ENCODE results near the gene HELZ. TPM values are rescaled to one million over a fixed set of nuclear protein-coding genes. Genes with fewer than 3 reads are reported as not detected.

Gene HELZ
- polyA plus RNA-seq, 3 donors from 2014 or later: 41.4 to 121 (median 44.2) TPM

DNA sequence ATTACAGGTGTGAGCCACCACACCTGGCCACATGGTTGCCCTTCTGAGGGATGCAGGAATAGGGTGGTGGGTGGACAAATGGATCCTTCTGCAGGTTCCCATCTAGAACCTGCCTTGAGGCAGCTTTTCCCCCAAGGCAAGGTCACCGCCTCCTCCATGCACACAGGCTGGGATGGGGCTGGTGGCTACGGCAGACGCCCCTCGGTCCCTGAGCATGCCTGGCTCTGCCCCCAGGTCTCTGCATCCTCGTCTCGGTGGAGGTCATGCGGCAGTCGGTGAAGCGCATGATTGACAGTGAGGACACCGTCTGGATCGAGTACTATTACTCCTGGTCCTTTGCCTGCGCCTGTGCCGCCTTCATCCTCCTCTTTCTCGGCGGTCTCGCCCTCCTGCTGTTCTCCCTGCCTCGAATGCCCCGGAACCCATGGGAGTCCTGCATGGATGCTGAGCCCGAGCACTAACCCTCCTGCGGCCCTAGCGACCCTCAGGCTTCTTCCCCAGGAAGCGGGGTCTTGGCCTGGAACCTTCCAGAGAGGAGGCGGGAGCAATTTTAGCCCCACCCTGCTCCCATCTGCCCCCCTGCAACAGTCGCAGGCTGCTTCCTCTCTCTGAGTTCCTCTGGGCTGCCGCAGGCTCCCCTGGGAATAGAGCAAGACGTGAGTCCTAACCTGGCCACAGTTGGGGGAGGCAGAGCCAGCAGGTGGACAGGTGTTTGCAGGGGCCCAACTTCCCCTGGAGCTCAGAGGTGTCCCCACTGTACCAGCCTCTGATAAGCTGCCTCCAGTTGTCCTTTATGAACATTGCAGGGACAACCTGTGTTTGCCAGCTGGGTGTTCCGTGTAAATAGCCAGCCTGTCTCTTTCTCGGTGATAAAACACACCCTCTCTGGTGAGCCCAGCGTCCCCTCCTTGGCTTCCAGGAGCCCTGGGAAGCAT lies 188.9 kb downstream of the HELZ start:
- Mint-ChIP-seq H3K36me3 (peaks cover 5 to 12% (median 11%) of the 10 kb centered on the region in 3 donors), H3K27ac (no peak overlapping the region), H3K9me3 (no peaks in the 10 kb centered on the region), H3K4me1 (no peaks in the 10 kb centered on the region), H3K27me3 (ENCODE audit: low read depth in 3 of 3) (peaks cover 0 to 2% (median 2%) of the 10 kb centered on the region in 3 donors), H3K4me3 (no peak overlapping the region)
- DNase-seq: no peak

DNA sequence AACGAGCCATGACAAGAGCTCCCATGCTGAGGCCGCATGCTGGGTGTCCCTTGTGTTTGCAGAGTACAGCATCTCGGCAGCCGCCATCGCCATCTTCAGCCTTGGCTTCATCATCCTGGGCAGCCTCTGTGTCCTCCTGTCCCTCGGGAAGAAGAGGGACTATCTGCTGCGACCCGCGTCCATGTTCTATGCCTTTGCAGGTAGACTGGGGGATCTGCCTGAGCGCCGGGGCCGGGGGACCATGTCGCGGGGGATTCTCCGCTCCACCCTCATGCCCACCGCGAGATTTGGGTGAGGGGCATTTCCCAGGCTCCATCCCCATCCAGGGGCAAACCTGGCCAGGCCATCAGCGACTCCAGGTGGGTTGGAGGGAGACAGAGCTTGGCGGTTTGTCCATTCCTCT lies 190.0 kb downstream of the HELZ start:
- no peaks in the 10 kb centered on the region for H3K9me3 Mint-ChIP-seq
- no peaks in the 10 kb centered on the region for H3K4me1 Mint-ChIP-seq
- DNase-seq: no peak
- peaks cover 4 to 7% (median 5%) of the 10 kb centered on the region in 3 donors for H3K36me3 Mint-ChIP-seq
- H3K27ac Mint-ChIP-seq: no peak overlapping the region
- H3K4me3 Mint-ChIP-seq: no peak overlapping the region
- H3K27me3 Mint-ChIP-seq (ENCODE audit: low read depth in 3 of 3): peaks cover 0 to 2% (median 0%) of the 10 kb centered on the region in 3 donors

DNA sequence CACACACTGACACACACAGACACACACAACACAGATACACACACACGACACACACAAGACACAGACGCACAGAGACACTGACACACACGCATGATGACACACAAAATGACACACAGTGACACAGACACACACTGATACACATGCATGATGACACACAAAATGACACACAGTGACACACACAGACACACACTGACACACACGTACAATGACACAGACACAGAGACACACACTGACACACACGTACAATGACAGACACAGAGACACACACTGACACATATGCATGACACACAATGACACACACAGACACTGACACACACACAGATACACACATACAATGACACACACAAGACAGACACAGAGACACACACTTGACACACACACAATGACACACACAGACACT lies 190.4 kb downstream of the HELZ start:
- Mint-ChIP-seq H3K27ac (no peak overlapping the region), H3K4me1 (no peaks in the 10 kb centered on the region), H3K27me3 (ENCODE audit: low read depth in 3 of 3) (peaks cover 0 to 2% (median 0%) of the 10 kb centered on the region in 3 donors), H3K9me3 (peaks cover 0 to 2% (median 0%) of the 10 kb centered on the region in 6 donors), H3K36me3 (peaks cover 6 to 8% (median 7%) of the 10 kb centered on the region in 3 donors), H3K4me3 (no peak overlapping the region)
- DNase-seq: no peak

DNA sequence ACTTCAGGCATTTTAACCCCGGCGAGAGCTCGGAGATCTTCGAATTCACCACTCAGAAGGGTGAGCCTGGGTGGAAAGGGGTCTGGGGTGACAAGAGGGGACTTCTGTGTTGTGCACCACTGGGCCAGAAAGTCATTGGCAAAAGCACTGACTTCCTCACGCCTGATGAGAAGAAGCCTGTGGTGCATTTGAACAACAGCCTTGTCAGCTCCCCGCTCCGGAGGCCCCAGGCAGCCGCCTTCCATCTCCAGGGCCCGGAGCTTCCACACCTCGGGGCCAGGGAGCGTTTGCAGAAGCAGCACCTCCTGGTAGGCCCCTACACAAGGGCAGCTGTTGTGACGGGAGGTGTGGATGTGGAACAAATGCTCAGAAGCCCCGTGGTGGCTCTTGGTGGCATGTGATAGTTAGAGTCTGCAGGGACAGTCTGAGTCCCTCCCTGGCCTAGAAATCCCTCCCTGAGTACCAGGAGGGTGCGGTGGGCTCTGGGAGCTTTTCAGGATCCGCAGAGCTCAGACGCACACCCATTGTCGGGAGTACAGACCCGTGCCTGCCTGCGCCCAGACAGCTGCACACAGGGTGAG lies 190.9 kb downstream of the HELZ start:
- Mint-ChIP-seq H3K27me3 (ENCODE audit: low read depth in 3 of 3) (peaks cover 0 to 2% (median 0%) of the 10 kb centered on the region in 3 donors), H3K36me3 (peaks cover 9 to 10% (median 9%) of the 10 kb centered on the region in 3 donors), H3K27ac (no peak overlapping the region), H3K4me1 (no peaks in the 10 kb centered on the region), H3K9me3 (peaks cover 0 to 7% (median 1%) of the 10 kb centered on the region in 6 donors), H3K4me3 (no peak overlapping the region)
- DNase-seq: no peak

DNA sequence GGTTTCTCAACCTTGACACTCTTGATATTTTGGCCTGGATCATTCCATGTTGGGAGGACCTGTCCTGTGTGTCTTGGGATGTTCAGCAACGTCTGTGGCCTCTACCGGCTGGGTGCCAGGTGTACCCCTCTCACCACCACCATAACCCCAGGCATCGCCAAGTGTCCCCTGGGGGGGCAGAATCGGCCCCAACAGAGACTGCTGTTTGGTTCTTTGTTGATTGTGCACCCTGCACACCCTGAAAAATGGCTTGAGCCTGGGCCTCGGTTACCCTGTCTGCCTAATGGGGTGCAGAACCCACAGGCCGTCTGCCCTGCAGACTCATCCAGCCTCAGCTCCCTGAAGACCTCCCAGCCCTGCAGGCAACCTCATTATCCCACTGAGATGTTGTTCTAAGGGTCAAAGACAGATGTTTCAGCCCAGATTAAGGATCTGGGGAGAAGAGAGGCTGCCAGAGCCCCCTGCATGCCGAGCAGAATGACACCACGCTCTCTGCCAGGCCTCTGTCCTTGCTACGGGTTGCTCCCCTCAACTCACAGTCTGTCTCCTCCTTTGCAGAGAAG lies 191.5 kb downstream of the HELZ start:
- Mint-ChIP-seq H3K9me3 (peaks cover 5 to 12% (median 6%) of the 10 kb centered on the region in 6 donors), H3K36me3 (peaks cover 13 to 15% (median 15%) of the 10 kb centered on the region in 3 donors), H3K4me1 (no peaks in the 10 kb centered on the region), H3K27ac (no peak overlapping the region), H3K27me3 (ENCODE audit: low read depth in 3 of 3) (peaks cover 0 to 4% (median 0%) of the 10 kb centered on the region in 3 donors), H3K4me3 (no peak overlapping the region)
- DNase-seq: no peak

DNA sequence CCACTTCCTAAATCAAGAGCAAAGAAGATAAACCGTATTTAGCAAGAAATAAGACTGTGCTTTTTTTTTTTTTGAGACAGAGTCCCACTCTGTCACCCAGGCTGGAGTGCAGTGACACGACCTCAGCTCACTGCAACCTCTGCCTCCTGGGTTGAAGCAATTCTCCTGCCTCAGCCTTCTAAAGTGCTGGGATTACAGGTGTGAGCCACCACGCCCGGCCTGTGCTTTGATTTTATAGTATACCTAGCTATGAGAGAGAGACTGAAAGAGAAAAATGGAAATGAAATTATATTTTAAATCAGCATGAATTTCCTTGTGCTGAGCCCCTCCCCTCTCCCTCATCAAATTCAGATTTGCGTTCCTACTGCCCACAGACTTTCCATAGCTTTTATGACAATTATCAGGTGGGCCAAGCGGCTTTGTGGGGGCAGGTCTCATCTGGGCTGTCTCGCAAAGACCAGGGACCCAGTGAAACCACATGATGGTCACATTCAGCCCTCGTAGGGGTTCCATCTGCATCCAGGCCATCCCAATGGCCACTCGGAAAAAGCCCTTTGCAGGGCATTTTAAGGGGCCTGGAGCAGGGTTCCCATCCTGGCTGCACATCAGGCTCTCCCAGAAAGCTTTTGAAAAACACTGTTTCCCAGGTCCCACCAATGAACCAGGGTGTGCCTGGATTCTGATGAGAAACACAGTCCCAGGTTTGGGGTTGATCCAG lies 192.1 kb downstream of the HELZ start:
- no peak overlapping the region for H3K4me3 Mint-ChIP-seq
- H3K4me1 Mint-ChIP-seq: no peaks in the 10 kb centered on the region
- H3K27ac Mint-ChIP-seq: no peak overlapping the region
- peaks cover 11 to 20% (median 19%) of the 10 kb centered on the region in 3 donors for H3K36me3 Mint-ChIP-seq
- DNase-seq: no peak
- H3K27me3 Mint-ChIP-seq (ENCODE audit: low read depth in 3 of 3): peaks cover 0 to 4% (median 2%) of the 10 kb centered on the region in 3 donors
- peaks cover 10 to 19% (median 11%) of the 10 kb centered on the region in 6 donors for H3K9me3 Mint-ChIP-seq

DNA sequence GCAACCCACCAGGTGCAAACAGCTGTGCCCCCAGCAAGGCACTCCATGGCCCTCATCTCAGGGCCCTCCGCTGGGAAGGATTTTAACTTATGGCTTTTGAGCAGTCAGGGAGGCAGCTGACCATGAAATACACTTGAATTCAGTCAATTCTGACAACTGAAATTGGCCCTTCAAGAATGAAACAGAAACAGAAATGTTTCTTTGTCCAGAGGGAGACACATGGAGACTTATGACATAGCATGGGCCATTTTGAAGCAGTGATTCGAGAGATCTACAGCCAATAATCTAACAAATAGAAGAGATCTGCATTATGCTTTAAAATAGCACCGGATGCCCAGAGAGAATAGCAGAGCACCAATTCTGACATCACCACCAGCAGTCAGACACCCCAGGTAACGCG lies 193.2 kb downstream of the HELZ start:
- H3K36me3 Mint-ChIP-seq: peaks cover 9 to 26% (median 21%) of the 10 kb centered on the region in 3 donors
- no peaks in the 10 kb centered on the region for H3K4me1 Mint-ChIP-seq
- peaks cover 0 to 4% (median 4%) of the 10 kb centered on the region in 3 donors for H3K27me3 Mint-ChIP-seq (ENCODE audit: low read depth in 3 of 3)
- no peak overlapping the region for H3K4me3 Mint-ChIP-seq
- H3K27ac Mint-ChIP-seq: no peak overlapping the region
- DNase-seq: no peak
- H3K9me3 Mint-ChIP-seq: peaks cover 13 to 27% (median 17%) of the 10 kb centered on the region in 6 donors

DNA sequence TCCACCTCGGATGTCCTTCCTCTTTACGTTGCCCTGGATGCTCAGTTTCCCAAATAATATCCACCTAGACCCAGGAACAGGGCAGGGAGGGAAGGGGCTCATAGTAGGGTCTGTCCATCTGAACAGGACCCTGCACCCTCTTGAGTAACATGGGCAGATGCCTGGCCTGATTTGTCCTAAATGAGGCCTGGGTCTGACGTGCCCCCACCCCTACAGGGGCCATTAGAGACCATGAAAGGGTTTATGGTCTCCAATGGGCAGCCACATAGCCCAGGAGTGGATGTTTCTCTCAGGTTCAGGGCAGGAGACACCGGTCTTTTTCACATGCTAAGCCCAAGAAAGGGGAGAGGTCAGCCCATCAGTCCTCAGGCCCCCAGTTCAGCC lies 193.8 kb downstream of the HELZ start:
- Mint-ChIP-seq H3K36me3 (peaks cover 9 to 26% (median 21%) of the 10 kb centered on the region in 3 donors), H3K27ac (no peak overlapping the region), H3K4me1 (no peaks in the 10 kb centered on the region), H3K4me3 (no peak overlapping the region), H3K9me3 (peaks cover 13 to 27% (median 17%) of the 10 kb centered on the region in 6 donors), H3K27me3 (ENCODE audit: low read depth in 3 of 3) (peaks cover 0 to 5% (median 4%) of the 10 kb centered on the region in 3 donors)
- no peak for DNase-seq

DNA sequence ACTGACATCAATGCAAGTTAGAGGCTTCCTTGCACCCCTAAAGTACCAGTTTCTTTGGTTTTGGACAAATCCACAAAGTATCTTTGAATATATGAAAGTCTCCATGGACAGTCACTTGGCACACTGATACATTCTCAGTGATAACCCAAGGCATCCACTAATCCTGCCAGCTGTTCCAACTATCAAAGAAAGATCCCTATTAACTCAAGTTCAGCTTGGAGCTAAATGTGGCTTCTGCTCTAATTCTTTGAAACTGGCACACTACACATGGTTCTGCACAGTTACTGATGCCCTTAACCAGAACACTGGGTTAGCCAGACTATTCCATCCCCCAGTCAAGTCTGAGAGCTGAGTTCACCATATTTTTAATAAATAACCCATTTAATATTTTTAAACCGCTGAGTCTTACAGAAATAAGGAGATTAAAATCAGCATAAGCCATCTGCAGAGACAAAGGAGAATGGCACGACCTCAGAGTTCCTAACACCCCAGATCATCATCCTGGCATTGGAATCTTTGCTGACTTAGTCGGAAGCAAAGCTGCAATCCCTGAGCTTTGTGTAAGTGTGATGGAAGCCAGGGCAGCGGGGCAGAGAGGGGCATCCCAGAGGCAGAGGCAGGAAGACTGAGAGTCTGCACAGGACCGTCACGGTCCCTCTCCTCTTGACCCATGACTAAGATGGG lies 194.4 kb downstream of the HELZ start:
- Mint-ChIP-seq H3K27ac (no peak overlapping the region), H3K4me3 (no peak overlapping the region), H3K36me3 (peaks cover 9 to 26% (median 21%) of the 10 kb centered on the region in 3 donors), H3K4me1 (no peaks in the 10 kb centered on the region), H3K27me3 (ENCODE audit: low read depth in 3 of 3) (peaks cover 0 to 5% (median 4%) of the 10 kb centered on the region in 3 donors), H3K9me3 (peaks cover 13 to 27% (median 17%) of the 10 kb centered on the region in 6 donors)
- no peak for DNase-seq

DNA sequence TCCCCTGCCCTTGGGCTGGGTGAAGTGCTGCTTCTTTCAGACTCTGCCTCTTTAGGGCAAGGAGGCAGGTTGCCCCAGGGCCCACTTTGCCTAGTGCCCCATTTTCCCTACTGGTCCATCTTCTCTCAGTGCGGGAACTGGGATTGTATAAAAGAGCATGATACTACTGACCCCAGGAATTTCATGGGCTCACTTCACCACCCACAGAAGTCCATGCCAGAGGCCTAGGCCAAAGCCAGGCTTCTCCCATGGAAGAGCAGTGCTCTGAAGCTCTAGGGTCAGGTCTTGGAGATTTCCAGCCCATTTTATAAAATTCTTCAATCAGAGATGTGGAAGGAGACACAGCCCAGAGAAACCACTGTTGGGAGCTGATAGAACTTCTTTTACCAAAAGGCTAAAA lies 194.9 kb downstream of the HELZ start:
- H3K4me3 Mint-ChIP-seq: no peak overlapping the region
- H3K27me3 Mint-ChIP-seq (ENCODE audit: low read depth in 3 of 3): peaks cover 0 to 5% (median 4%) of the 10 kb centered on the region in 3 donors
- H3K9me3 Mint-ChIP-seq: peaks cover 13 to 27% (median 17%) of the 10 kb centered on the region in 6 donors
- no peaks in the 10 kb centered on the region for H3K4me1 Mint-ChIP-seq
- no peak for DNase-seq
- peaks cover 9 to 26% (median 21%) of the 10 kb centered on the region in 3 donors for H3K36me3 Mint-ChIP-seq
- no peak overlapping the region for H3K27ac Mint-ChIP-seq

DNA sequence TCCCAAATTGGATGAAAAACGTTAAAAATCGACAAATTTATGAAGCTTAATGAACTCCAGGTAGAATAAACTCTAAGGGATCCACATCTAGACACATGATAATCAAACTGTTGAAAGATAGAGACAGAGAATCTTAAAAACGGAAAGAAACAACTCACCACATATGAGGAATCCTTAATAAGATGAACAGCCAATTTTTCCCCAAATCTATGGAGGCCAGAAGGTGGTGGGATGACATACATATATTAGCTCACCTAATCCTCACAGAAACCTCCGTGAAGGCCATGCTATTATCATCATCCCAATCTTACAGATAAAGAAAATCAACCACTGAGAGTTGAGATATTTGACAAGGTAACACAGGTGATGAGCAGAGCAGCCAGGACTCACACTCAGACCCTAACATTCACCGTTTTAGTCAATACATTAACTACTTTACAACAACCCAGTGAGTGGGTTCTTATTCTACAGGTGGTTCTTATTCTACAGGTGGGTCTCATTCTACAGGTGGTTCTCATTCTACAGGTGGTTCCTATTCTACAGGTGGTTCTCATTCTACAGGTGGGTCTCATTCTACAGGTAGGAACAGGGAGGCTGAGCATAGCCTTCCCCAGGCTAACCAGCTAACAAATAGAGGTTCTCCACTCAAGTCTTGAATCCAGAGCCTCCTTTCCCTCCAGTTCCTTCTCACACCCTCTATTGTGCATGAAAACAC lies 195.8 kb downstream of the HELZ start:
- Mint-ChIP-seq H3K27me3 (ENCODE audit: low read depth in 3 of 3) (peaks cover under 1 to 5% (median 2%) of the 10 kb centered on the region in 3 donors), H3K4me3 (no peak overlapping the region), H3K36me3 (peaks cover 9 to 22% (median 16%) of the 10 kb centered on the region in 3 donors), H3K27ac (no peak overlapping the region), H3K9me3 (peaks cover 13 to 27% (median 17%) of the 10 kb centered on the region in 6 donors), H3K4me1 (no peaks in the 10 kb centered on the region)
- no peak for DNase-seq

DNA sequence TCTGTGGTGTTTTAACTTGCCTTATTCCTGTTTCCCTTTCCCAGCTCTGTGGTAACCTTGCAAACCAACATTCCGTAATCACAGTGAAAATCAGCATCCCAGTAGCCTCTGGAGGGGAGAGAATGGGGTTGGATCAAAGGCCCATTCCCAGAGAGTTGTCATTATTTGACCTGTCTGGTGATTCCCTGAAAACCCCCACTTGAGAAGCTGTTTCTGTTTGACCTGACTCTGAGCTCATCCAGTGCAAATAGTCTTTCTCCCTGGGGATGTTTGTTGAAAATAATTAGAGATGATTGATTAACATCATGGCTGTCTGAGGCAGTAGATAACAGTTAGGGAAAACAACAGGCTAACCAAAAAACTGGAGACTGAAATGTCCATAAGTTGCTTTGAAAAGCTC lies 197.6 kb downstream of the HELZ start:
- Mint-ChIP-seq H3K27ac (no peak overlapping the region), H3K4me1 (no peaks in the 10 kb centered on the region)

More for the DNA sequence above, 197.6 kb downstream of the HELZ start:
- Mint-ChIP-seq H3K27me3 (ENCODE audit: low read depth in 3 of 3) (peaks cover 2 to 8% (median 3%) of the 10 kb centered on the region in 3 donors), H3K4me3 (no peak overlapping the region), H3K9me3 (peaks cover 13 to 27% (median 17%) of the 10 kb centered on the region in 6 donors), H3K36me3 (peaks cover 9 to 25% (median 16%) of the 10 kb centered on the region in 3 donors)
- DNase-seq: no peak

Measured in immature natural killer cell (primary cell).